ENCODE data around the gene GRIFIN. TPM values are rescaled to one million over a fixed set of nuclear protein-coding genes. Genes with fewer than 3 reads are reported as not detected.

The GRIFIN gene
- polyA plus RNA-seq, 2 of the 4 experiments (the other 2 are of a cell fraction) = not detected

DNA sequence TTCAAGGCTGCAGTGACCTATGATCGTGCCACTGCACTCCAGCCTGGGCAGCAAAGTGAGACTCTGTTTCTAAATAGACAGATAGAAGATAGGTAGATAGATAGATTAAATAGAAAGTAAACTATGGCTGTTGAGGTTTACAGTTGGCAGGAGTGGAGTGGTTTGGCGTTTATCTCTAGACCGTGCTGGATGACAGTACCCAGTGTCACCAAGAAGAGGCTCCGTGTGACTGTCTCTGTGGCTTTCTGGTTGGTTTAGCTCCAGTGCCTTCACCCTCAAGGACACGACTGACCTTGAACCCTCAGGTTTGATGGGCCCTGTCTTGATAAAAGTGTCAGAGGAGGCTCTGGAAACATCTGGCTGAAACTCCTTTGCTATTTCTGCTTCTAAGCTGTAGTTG is 41.1 kb downstream of the GRIFIN start:
- Histone ChIP-seq H3K27ac (no peak overlapping the region), H3K9me3 (peaks cover 10% of the 10 kb centered on the region; the same call in 2 of the 3 replicates), H3K4me3 (no peak overlapping the region), H3K4me2 (no peak overlapping the region), H3K4me1 (no peaks in the 10 kb centered on the region)
- POLR2A ChIA-PET = no interaction called here
- FAIRE-seq = no peak
- 85% methylated on average over 5 of the region's 5 CpGs for WGBS (ENCODE audit: missing lambda C conversion rate)
- CTCF ChIA-PET = interaction anchor here (0.6 to 2.4 kb wide), 5 partner anchors 15 to 283 kb away, joined by 3 to 14 read pairs (median 3); no protein-coding TSS in a partner anchor
- DNase-seq (ENCODE audit: low read depth in 1 of 2, low spot score in 1 of 2) = no peak
- no peak for TF ChIP-seq CHD2 (IDR thresholded peaks at IDR 0.05; ENCODE audit: low read length, partially characterized antibody)
- TF ChIP-seq CBX8 (IDR thresholded peaks at IDR 0.05) = no peak
- TF ChIP-seq HOXB5 (CRISPR knock-in tag; IDR thresholded peaks at IDR 0.05) = no peak
- TF ChIP-seq, protein P1, sequence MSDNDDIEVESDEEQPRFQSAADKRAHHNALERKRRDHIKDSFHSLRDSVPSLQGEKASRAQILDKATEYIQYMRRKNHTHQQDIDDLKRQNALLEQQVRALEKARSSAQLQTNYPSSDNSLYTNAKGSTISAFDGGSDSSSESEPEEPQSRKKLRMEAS (IDR thresholded peaks at IDR 0.05) = no peak
- no peak for TF ChIP-seq NFE2L2 (conservative IDR thresholded peaks at IDR 0.05; ENCODE audit: low read length)
- TF ChIP-seq HOXA7 (CRISPR knock-in tag; IDR thresholded peaks at IDR 0.05) = no peak
- no peak for TF ChIP-seq TFCP2L1 (CRISPR knock-in tag; IDR thresholded peaks at IDR 0.05)
- no peak for TF ChIP-seq EP300 (IDR thresholded peaks at IDR 0.05)
- TF ChIP-seq ZFP36 (IDR thresholded peaks at IDR 0.05; ENCODE audit: borderline replicate concordance, partially characterized antibody) = no peak
- TF ChIP-seq HES2 (IDR thresholded peaks at IDR 0.05) = no peak
- TF ChIP-seq MAZ (IDR thresholded peaks at IDR 0.05; ENCODE audit: borderline replicate concordance, low read depth, low read length) = no peak
- no peak for TF ChIP-seq FOSB (CRISPR knock-in tag; IDR thresholded peaks at IDR 0.05)
- TF ChIP-seq JUNB (IDR thresholded peaks at IDR 0.05) = no peak
- no peak for TF ChIP-seq RNF2 (IDR thresholded peaks at IDR 0.05; ENCODE audit: borderline replicate concordance, low read depth)
- no peak for ATAC-seq

DNA sequence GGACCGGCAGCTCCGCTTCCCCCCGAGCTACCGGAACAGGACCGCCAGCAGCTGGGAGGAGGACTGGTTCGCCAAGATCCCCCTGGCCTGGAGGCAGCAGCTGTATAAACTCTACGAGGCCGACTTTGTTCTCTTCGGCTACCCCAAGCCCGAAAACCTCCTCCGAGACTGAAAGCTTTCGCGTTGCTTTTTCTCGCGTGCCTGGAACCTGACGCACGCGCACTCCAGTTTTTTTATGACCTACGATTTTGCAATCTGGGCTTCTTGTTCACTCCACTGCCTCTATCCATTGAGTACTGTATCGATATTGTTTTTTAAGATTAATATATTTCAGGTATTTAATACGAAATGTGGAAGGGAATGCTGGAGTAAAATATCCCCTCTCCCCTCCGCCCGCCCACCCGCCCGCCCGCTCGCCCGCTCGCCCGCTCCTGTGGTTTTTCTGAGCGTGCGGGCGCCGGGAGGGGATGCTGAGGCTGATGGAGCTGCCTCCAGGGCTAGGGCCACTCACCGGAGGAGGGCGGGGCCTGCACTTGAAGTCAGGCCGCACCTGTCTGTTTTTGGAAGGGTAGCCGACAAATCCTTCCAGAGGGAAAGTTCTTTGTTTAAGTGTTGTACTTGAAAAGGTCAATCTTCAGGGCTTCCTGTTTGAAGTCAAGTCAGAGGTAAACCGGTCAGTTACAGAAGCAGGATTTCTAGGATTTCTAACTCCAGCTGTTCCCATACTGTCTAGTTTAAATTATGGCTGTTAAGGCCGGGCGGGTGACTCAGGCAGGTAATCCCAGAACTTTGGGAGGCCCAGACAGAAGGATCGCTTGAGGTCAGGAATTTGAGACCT is 42.3 kb downstream of the GRIFIN start:
- no peak overlapping the region for H3K4me2 ChIP-seq
- FAIRE-seq (no peak), ATAC-seq (no peak), DNase-seq (ENCODE audit: low read depth in 1 of 2, low spot score in 1 of 2) (no peak)
- H3K27ac ChIP-seq = no peak overlapping the region
- H3K4me3 ChIP-seq = no peak overlapping the region
- TF ChIP-seq CEBPB (IDR thresholded peaks at IDR 0.05) (no peak), RFX5 (IDR thresholded peaks at IDR 0.05) (no peak), GATA3 (IDR thresholded peaks at IDR 0.05; ENCODE audit: borderline replicate concordance) (no peak), MAZ (IDR thresholded peaks at IDR 0.05; ENCODE audit: borderline replicate concordance, low read depth, low read length) (no peak), HDAC2 (IDR thresholded peaks at IDR 0.05) (no peak)
- TF ChIP-seq, protein P1 (IDR thresholded peaks at IDR 0.05) = no peak
- CTCF ChIA-PET = interaction anchor here (0.8 to 2.4 kb wide), 9 partner anchors 17 to 284 kb away, joined by 3 to 14 read pairs (median 3); no protein-coding TSS in a partner anchor
- no peaks in the 10 kb centered on the region for H3K4me1 ChIP-seq
- WGBS (ENCODE audit: missing lambda C conversion rate) = 94% methylated on average over 41 of the region's 42 CpGs
- POLR2A ChIA-PET = no interaction called here
- peaks cover 10% of the 10 kb centered on the region; the same call in 2 of the 3 replicates for H3K9me3 ChIP-seq

GRCh38 chr7:2432910-2433712 is 43.1 kb downstream of the GRIFIN start:
- no peak for FAIRE-seq
- Histone ChIP-seq H3K4me2 (no peak overlapping the region), H3K4me1 (no peaks in the 10 kb centered on the region)

More at GRCh38 chr7:2432910-2433712, 43.1 kb downstream of the GRIFIN start:
- DNase-seq (ENCODE audit: low read depth in 1 of 2, low spot score in 1 of 2) (no peak), ATAC-seq (no peak)
- peaks cover 10% of the 10 kb centered on the region; the same call in 2 of the 3 replicates for H3K9me3 ChIP-seq
- no peak overlapping the region for H3K27ac ChIP-seq
- TF ChIP-seq HEYL (CRISPR knock-in tag; IDR thresholded peaks at IDR 0.05) = no peak
- TF ChIP-seq RFX5 (IDR thresholded peaks at IDR 0.05) = no peak
- no peak for TF ChIP-seq BCL3 (IDR thresholded peaks at IDR 0.05)
- TF ChIP-seq CEBPB (IDR thresholded peaks at IDR 0.05) = no peak
- TF ChIP-seq NFE2L2 (conservative IDR thresholded peaks at IDR 0.05; ENCODE audit: low read length) = no peak
- no peak for TF ChIP-seq ESRRA (IDR thresholded peaks at IDR 0.05; ENCODE audit: borderline replicate concordance, low read length)
- no peak for TF ChIP-seq CHD4 (IDR thresholded peaks at IDR 0.05; ENCODE audit: borderline replicate concordance)
- no peak for TF ChIP-seq MAZ (IDR thresholded peaks at IDR 0.05; ENCODE audit: borderline replicate concordance, low read depth, low read length)
- TF ChIP-seq POLR2A (IDR thresholded peaks at IDR 0.05; ENCODE audit: low read length) = no peak
- TF ChIP-seq, protein P2, sequence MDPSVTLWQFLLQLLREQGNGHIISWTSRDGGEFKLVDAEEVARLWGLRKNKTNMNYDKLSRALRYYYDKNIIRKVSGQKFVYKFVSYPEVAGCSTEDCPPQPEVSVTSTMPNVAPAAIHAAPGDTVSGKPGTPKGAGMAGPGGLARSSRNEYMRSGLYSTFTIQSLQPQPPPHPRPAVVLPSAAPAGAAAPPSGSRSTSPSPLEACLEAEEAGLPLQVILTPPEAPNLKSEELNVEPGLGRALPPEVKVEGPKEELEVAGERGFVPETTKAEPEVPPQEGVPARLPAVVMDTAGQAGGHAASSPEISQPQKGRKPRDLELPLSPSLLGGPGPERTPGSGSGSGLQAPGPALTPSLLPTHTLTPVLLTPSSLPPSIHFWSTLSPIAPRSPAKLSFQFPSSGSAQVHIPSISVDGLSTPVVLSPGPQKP (IDR thresholded peaks at IDR 0.05; ENCODE audit: low read depth, low read length) = no peak
- CTCF ChIA-PET = interaction anchor here (0.6 to 1.7 kb wide), 6 partner anchors 12 to 248 kb away, joined by 3 to 7 read pairs (median 3); no protein-coding TSS in a partner anchor
- WGBS (ENCODE audit: missing lambda C conversion rate) = 97% methylated on average over 79 of the region's 85 CpGs
- POLR2A ChIA-PET = no interaction called here
- no peak overlapping the region for H3K4me3 ChIP-seq

Data from A549 (cell line).